Renal pelvis (tissue), 4 donors: ENCODE measurements around the gene WLS. TPM values are rescaled to one million over a fixed set of nuclear protein-coding genes. Genes with fewer than 3 reads are reported as not detected.

Experiments
- DNase-seq: peaks from one replicate; pipeline ENCODE4 v3.0.0-alpha.2; 2013
- polyA plus RNA-seq, 3 donors: library from polyadenylated mRNA; unstranded; fragments of 120-200 nt; gene quantifications; one replicate each; pipeline ENCODE4 v1.2.1, GENCODE V29; 2013; ENCODE audit not compliant: insufficient read length in 3 of 3

Gene WLS
- polyA plus RNA-seq, 3 donors = 130 to 148 (median 132) TPM

DNA sequence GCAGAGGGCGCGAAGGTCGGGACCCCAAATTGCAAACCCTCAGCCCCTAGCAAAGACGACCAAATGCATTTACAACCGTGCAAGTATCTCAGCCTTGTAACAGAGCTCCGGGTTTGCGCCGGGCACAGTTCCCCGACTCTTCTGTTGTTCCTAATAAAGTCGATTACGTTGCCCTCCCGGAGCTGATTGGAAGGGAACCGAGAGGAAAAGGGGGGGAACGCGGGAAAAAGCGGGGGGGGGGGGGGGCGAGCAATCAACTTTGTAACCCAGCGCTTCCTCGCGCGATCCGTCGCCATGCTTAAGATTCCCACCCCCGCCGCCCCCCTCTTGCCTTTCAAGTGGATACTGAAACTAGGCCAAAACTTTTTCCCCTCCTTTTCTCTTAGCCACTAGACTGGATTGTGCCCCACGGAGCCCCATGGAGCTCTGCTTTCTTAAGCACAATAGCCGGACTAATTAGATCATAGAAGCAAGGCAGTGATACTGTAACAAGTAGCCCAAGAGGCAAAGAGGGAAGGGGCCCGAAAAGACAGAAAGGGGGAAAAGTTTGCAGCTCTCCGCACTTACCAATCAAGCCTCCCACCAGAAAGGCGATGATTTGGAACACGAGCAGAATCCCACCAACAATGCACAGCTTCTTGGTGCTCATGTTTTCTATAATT lies 565 bp downstream of the WLS start:
- DNase-seq = peak; percentile 64

GRCh38 chr1:68230901-68231626 lies 1.3 kb downstream of the WLS start:
- DNase-seq = no peak

GRCh38 chr1:68230484-68230802 lies 1.9 kb downstream of the WLS start:
- no peak for DNase-seq

- no peak for DNase-seq
Observed at GRCh38 chr1:68229650-68230483, 2.5 kb downstream of the WLS start.

DNA sequence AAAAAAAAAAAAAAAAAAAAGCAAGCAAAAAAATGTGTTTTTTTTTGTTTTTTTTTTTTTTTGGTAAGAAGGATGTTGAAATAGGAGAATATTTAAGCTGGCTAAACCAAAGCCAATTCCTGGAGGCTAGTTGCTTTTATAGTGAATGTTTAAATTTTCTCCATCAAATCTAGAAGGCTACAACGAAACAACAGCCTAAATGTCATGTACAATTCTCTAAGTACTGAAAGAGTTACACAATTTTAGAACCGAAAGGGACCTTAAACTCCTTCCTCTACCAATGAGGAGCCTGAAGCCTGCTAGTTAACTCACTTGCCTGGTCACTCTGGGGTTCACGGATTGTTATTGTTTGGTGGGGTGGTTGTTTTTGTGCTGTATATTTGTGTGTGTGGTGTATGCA lies 3.5 kb downstream of the WLS start:
- no peak for DNase-seq

- no peak for DNase-seq
Observed at GRCh38 chr1:68227598-68227997, 4.7 kb downstream of the WLS start.

- no peak for DNase-seq
Observed at GRCh38 chr1:68225781-68226180, 6.5 kb downstream of the WLS start.

GRCh38 chr1:68223687-68224086 lies 8.6 kb downstream of the WLS start:
- no peak for DNase-seq

GRCh38 chr1:68221980-68222373 lies 10.3 kb downstream of the WLS start:
- DNase-seq = no peak

DNA sequence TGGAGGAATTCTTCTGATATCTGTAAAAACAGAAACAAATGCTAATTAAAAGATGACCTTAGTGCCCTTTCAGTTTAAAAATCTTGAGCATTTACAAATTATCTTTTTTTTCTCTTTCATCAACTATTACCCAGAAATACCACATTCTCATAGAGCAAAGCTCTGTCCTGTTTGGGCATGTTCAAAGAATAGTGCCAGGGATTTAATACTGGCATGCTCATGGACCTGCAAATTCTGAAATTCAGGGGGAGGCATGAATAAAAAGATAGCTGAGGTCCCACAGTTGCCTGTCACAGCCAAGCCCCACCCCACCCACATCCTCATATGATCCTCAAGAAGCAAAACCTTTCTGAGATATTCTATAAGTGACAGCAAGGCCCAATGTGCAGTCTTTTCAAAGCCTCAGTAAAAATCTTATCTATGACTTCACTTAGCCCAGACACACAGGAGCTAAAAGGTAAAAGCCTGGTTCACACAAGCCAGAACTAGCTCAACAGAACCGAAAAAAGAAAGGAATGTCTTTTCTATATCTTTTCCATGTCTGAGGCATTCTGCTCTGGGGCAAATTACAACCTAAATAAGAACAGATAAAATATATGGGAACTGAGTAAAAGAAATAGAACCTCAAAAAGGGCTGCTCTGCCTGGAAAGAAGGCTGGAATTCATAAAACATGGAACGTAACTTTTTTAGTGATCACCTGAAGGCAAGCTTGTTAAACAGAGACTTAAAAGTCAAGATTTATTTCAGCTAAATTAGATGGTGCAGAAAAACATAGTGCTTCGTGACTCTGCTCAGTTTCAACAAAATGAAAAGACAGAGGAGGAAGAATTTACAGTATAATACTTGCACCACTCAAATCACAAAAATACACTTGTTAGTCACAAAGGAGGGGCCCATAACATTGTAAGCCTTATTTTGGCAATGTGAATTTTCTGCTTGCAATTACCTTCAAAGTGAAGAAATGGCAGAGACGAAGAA lies 11.0 kb downstream of the WLS start:
- DNase-seq = no peak

- DNase-seq = no peak
Observed at GRCh38 chr1:68220420-68220819, 11.9 kb downstream of the WLS start.

DNA sequence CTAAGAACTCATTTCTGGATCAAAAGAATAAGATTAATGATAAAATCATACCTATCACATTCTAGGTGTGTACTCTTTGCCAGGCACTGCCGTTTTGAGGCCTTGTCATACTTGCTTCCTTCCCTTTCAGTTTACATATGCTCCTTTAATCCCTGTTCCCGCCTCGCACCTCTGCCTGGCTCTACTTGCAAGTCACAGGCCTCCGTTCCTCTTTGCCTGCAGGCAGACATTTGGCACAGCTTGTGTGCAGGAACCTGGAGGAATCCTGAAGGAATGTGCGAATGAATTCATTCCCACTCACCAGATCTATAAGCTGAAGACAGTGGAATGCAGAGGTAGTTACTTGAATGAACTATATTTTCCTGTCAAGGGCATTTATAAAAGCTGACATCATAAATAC lies 13.8 kb downstream of the WLS start:
- DNase-seq = no peak

DNA sequence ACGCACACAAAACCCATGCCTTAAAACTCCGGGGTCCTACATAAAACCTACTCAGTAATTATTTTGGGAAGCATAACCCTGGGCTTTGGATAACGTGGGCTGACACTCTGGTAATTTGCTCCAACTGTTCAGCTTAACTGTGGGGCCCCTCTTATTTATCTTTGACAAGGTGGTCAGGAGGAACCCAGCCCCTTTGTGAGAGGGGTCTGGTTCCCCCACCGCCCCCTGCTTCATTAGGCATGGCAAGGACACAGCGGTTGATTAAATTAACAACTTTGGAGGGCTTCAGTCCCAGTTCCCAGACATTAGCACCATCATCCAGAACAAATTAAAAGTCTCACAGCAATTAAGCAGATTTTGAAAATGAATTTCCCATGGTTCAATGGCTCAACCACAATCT lies 14.7 kb downstream of the WLS start:
- DNase-seq = no peak

DNA sequence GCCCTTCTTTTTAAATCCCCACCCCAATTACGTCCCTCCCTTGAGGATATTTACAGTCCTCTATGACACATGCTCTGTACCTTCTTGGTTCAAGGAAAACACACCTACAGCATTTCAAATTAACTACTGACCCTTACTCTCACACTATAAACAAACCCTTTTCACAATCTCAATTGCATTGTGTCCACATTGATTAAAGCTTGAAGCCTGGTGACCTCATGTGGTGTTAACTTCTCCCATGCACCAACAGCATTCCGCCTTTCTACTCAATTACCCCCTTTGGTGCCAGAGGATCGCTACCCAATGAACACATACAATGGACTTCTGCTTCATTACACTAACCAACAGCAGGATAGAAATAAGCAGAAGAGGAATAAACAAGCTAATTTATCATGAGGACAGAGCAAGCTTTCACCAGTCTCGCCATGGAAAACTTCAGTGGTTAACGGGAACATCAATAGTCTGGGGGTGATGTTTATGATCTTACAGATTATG lies 15.2 kb downstream of the WLS start:
- no peak for DNase-seq

- DNase-seq = no peak
Observed at GRCh38 chr1:68216089-68216772, 16.1 kb downstream of the WLS start.

- DNase-seq = no peak
Observed at GRCh38 chr1:68213843-68214242, 18.5 kb downstream of the WLS start.

DNA sequence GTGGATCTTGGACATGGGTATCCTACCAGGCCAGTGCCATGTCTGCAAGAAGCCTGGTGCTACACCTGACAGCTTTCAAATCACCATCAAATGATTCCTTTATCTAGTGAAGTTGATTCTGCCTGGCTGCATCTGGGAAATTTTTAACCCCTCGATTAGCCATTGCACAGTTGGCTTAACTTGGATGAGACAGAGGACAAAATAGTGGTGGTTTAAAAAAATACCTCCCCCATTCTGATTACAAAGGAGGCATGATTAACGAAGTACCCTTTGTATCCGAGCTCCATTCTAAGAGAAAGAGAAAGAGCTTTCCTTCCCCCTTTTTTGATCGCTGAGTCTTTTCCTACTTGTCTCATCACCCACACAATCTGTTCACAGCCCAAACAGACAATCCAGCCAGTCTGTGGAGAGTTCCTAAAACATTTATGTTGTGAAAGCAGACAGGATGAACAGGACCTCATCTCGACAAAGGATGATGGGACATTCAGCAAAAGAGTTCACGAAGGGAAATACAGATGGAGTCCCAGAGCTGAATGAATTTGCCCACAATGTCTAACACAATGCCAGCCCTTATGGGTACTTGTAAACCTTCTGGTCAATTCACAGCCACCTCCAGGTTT lies 20.5 kb downstream of the WLS start:
- DNase-seq = no peak

GRCh38 chr1:68210829-68211228 lies 21.5 kb downstream of the WLS start:
- no peak for DNase-seq

- no peak for DNase-seq
Observed at GRCh38 chr1:68210027-68210426, 22.3 kb downstream of the WLS start.

DNA sequence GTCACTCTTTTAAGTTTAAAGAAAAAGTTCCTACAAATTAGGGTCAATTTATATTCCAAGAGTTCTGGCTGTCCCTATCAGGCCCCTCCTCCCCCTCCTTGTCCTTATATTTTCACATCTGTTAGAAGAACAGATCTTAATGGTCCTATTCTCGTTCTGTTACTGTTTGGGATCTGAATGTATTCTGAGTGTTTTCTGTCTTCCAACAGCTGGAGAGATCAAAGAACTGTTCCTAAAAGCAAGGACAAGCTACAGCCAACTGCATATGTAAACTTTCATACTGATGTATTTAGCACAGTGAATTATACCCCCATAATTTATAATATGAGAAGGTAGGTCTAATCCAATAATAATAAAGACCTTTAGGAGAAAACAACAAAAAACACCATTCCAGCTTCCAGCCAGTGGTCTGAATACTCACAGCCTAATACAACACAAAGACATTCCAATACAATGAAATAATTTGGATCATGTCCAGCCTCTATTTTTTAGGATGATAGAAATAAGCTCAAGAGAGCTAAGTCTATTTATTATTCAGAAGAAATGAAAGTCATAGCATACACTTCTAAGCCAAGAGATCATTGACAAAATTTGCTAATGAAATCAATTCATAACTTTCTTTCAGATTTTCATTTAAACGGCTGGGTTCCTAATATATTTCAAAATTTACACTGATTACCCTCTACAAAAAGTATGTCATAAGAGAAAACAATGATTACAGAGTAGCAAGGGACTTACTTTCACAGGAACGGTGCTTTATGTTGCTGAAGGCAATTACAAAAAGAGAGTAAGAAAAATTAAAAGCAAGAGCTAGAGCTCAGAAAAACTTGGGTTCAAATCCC lies 25.3 kb downstream of the WLS start:
- DNase-seq = peak; percentile 71
